ENCODE data around the gene DNAJB12. TPM values are rescaled to one million over a fixed set of nuclear protein-coding genes. Genes with fewer than 3 reads are reported as not detected.

The DNAJB12 gene
- total RNA-seq, 1 experiment from 2014 or later, result 51.0 TPM

Other genes with a start within 250 kb of the DNAJB12 start
- gene ANAPC16, start 138.9 kb downstream of the DNAJB12 start, total RNA-seq (2021; ENCODE audit: unreplicated experiment), result 110 TPM
- gene ASCC1, start 138.6 kb downstream of the DNAJB12 start, total RNA-seq (2021; ENCODE audit: unreplicated experiment), result 114 TPM
- 157 TPM for gene DDIT4, start 81.0 kb downstream of the DNAJB12 start, total RNA-seq (2021; ENCODE audit: unreplicated experiment)